GM18868 (cell line): Measurements from ENCODE around the gene TMEM134.

Source experiments
- ATAC-seq: cut with Tn5 transposase; IDR thresholded peaks from one replicate; pipeline ENCODE4 v1.9.1; 2021; ENCODE audit warnings: mild to moderate bottlenecking, moderate library complexity; ENCODE audit not compliant: unreplicated experiment

TMEM134 gene

DNA sequence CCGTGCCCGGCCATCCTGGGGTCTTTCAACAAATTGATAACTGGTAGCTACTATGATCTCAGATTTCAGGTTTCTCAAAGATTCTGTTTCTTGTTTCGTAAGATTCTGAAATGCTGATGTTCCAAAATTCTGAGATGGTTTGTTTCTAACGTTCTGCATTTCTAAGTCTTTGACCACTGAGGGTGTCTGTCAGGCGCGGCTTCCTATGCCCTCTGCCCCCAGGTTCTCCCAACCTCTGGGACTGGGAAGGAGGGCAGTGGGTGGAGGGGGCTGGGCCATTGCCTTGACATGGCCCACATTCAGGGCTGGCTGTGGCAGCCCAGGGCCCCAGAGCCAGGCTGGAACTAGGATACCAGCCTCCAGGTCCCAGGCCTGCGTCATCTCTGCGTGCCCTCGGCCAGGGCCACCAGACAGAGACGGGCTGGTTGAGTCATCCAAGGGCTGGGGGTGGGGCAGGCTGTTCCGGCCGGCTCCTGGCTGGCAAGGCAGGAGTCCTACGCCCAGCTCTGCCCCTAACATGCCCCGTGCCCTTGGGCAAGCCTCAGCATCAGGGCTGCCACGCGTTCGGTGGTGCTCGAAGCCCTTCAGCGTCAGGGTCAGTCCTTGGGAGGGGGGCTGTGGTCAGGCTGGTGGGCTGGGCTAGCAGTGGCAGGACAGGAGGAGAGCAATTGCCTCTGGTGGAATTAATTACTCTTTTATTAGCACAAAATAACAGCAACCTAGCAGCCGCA is 5.2 kb downstream of the TMEM134 start:
- ATAC-seq, result no peak

DNA sequence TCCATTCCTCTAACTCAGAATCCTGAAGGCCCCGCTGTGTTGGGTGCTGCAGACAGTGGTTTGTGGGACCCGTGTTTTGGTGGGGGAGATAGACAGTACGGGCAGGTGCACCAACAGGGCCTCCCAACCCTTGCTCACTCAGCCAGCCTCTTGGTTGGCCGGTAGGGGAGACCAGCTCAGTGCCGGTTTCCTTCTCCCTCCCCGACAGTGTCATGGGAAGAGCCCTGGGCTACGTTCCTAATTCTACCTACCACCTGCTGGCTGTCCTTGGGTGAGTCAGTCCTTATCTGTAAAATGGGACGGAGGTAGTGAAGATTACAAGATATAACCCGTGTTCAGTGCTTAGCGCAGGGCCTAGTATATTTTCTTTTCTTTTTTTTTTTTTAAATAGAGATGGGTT is 5.9 kb downstream of the TMEM134 start:
- no peak for ATAC-seq

DNA sequence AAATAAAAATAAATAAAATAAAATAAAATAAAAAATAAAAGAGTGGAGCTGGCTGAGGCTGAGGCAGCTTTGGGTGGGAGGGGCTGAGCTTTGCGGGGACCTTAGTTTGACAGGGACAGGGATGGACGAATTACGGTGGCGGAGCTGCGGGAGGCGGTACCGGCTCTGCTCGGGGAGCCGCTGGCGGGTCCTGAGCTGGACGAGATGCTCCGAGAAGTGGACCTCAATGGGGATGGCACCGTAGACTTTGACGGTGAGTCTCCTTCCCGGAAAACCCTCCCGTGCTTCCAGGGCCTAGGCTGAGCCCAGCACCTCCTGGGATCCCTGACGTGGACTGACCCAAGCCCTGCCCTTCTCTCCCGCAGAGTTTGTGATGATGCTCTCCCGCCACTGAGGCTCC is 10.8 kb downstream of the TMEM134 start:
- no peak for ATAC-seq

DNA sequence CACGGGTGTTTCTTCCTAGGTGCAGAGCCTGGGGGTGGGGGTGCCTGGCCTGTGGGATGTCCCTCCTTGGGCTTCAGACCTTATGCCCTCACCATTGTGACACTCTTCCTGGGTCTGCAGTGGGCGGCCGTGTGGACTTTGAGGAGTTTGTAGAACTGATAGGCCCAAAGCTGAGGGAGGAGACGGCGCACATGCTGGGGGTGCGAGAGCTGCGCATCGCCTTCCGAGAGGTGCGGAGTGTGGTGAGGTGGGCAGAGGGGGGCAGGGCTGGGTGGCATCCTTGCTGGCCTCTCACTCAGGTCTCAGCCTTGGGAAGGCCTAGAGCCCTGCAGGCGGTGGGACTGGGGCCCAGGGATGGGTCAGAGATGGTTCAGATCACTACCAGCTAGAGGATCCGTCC is 11.6 kb downstream of the TMEM134 start:
- no peak for ATAC-seq

DNA sequence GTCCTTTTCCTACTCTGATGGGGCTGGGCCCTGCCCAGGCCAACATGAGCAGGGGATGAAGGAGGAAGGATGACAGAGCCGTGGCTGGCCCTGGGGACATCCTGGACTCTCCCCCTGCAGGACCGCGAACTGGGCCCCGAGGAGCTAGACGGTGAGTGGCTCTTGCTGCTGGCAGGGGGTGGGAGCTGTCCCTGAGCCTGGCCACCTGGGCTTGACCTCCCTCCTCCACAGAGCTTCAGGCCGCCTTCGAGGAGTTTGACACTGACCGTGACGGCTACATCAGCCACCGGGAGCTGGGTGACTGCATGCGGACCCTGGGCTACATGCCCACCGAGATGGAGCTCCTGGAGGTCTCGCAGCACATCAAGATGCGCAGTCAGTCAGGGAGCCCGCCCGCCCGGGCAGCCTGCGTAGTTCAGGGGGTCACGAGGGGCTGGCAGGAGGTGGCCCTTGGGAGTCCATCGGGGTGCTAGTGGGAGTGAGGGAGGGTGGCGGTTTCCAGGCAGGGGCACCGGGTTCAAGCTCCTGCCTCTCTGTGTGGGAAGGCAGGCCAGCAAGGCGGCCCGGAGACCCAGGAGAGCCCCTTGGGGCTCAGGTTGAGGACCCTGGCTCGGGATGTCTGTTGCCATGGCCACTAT is 12.9 kb downstream of the TMEM134 start:
- ATAC-seq, result no peak

DNA sequence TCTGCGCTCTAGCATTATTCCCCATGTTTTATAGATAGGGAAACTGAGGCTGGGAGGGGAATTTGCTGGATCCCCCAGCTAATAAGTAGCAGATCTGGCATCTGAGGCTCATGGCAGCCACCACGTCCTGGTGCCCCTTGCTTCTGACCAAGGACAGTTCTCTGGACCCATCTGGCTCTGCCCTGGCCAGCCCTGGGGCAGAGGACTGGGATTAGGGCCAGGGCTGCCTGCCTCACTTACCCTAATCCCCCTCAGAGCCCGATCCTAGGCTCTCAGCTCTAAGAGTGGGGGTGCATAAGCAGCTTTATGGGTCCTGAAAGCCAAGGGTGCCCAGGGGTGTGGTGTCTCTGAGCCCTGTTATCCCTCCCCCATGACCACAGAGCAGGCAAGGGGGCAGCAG is 14.0 kb downstream of the TMEM134 start, which contains the start of gene CABP4:
Gene CABP4, plus strand, starts transcription at position 301 of the 400 bp plus-strand sequence. Its CDS starts 70 bp downstream, at position 371.
- no peak for ATAC-seq

DNA sequence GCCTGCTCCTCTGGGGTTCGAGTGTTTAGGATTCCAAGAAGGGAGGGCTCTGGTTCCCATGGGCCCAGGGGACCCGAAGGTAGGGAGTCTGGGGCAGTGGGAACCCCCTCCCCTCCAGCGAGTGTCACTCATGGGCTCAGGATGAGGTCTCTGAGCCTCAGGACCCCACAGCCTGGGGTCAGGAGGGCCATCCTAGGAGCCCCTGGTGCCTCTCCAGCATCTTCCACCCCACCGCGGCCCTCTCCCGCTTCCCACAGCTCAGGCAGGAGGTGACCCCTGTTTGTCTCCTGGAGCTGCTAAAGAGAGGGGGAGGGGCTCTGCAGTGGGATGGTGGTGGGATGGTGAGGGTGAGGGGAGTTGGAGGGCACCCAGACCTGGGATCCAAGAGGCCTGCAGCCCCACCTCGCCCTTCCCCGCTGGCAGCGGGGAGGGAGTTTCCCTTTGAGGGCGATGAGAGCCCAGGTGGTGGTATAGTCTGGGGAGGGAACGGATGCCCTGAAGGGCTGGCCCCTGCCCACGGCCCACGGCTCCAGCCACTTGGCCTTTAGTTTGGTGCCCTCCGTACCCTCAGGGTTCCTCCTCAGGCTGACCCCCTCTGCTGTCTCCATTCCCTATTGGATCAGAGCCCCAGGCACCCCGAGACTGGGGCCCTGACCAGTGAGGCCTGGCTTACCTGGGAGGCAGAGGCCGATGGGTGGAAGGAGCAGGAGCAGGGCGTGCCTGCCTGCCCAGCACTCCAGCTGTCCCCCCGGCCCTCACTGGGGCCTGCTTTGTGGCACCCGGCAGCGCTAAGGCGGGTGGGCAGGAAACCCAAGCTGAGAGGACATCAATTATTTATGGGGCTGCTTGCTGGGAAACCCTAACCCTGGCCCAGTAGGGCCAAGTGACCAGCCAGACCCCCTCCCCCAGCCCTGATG is 15.0 kb downstream of the TMEM134 start:
- no peak for ATAC-seq

DNA sequence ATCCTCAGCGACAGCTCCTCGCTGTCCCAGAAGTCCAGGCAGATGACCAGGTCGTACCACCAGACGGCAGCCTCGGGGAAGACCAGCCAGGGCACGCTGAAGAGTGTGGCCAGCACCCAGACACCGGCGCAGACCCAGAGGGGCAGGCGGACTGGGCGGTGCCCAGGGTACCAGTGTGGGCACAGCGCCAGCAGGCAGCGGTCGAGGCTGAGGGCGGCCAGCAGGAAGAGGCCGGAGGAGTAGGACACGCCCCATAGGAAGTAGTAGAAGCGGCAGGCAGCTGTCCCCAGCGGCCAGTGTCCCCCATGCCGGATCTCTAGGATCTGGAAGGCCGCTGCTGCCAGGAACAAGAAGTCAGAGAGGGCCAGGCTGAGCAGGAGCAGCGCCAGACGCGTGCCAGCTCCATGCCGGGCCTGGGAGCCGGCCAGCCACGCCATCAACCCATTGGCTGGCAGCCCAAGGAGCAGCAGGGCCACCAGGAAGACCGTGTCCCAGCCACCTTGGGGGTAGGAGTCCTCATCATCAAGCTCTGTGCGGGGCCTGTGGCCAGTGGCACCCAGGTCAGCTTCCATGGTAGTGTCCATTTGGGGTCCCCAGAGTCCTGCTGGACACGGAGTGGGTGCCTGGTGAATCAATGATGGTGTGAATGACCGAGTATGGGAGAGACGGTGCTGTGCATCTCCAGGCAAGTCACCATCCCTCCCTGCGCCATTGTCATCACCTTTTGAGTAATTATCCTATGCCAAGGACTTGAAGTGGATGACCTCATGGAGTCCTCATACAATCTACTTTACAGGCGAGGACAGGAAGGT is 16.7 kb downstream of the TMEM134 start, which contains the start of gene GPR152:
Gene GPR152, minus strand, starts transcription at position 589 of the 812 bp plus-strand sequence. Its CDS starts 5 bp downstream, at position 584.
- no peak for ATAC-seq

DNA sequence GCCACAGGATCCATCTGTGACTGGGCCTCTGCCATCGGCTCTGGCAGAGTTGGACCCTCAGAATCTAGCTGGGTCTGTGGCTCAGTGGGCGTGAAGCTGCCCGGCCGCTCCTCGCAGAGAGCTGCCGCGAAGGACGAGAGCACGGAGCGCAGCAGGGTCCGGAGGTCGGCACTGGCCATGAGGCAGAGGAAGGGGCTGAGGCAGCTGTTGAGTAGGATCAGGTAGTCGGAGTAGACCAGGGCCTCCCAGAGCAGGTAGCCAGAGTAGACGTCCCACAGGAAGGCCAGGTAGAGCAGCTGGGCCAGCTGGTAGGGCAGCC is 17.4 kb downstream of the TMEM134 start:
- no peak for ATAC-seq

DNA sequence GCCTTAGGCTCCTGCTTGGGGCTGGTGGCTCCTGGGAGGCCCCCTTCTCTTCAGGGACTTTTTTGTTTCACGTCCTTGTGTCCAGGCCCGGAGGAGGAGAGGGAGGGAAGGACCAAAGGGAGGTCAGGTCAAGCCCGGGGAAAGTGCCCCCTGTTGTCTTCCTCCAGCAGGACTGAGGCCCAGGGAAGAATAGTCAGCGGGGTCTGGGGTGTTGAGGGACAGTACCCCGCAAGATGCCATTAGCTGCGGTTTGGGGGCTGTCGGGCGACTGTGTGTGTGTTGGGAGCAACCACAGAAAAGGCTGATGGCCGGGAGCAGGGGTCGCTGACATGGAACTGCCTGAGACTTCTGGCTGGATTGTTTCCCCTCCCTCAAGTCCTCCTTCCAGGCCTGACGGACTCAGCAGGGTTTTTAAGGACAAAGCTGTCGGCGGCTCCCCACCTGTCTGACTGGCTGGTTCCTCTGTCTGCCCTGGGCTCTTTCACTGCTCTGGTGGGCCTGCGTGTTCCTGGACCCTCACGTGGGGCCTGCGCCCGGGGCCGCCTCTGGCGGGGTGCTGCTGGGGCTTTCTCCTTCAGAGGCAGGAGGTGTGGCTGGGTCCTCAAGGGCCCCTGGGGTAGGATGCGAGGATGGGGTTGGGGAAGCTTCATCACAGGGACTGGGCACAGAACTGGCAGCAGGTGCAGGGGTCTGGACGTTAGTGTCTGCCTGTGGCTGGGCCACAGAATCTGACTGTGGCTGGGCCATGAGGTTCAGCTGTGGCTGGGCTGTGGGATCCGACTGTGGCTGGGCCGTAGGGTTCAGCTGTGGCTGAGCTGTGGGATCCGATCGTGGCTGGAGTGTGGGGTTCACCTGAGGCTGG is 18.0 kb downstream of the TMEM134 start:
- ATAC-seq, result no peak

DNA sequence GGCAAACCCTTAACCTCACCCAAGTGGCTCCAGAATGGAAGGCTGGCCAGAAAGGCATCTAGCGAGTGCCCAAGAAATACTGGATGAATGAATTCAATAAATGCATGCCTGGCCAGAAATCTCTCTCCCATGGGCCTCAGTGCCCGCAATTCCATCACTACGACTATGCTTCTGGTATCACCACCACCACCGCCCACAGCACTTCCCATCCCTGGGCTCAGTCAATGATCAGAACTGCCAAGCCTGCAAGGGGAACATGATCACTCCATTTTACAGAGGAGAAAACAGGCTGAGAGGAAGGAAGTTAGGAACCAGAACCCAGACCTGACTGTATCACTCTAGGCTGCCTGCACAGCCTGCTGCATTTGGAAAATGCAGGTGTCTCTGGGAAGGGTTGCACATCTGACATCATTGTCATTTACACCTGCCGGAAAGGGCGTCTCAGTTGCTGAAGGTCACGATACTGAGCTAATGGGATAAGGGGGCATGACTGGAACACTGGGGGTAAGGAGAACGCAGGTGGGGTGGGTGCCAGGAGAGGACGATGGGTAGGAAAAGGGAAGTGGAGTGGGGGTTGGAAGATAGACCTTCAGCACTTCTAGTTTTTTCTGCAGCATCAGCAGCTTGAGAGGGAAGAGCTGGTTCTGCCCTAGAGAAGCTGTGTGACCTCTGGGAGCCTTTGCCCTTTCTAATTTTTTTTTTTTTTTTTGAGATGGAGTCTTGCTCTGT is 19.8 kb downstream of the TMEM134 start:
- ATAC-seq, result no peak

DNA sequence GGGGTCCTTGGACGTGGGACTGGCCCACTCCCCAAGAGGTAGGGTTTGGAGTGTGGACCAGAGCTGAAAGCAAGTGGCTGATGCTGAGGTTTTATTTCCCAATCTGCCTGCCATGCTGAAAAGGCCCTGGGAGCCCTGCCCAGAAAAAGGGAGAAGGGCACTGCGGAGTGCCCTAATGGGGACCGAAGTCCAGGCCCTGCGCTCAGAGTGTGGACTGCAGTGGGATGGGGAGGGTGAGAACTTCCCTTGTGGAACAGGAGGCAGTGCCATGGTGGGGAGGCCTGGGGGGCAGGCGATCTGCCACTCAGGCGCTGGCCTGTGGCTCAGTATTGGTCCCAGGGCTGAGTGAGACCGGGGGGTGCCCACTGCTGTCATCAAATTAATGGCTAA is 20.8 kb downstream of the TMEM134 start:
- no peak for ATAC-seq

DNA sequence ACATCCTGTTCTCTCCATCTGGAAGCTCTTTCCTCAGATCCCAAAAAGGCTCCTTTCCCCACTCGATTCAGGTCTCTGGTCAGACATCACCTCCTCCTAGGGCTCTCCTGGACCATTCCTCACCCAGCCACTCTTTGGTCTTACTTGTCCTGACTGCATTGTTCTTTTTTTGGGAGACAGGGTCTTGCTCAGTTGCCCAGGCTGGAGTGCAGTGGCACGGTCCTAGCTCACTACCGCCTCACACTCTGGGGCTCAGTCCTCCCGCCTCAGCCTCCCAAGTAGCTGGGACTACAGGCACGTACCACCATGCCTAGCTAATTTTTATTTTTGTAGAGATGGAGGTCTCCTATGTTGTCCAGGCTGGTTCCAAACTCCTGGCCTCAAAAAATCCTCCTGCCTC is 23.5 kb downstream of the TMEM134 start:
- ATAC-seq, result no peak

DNA sequence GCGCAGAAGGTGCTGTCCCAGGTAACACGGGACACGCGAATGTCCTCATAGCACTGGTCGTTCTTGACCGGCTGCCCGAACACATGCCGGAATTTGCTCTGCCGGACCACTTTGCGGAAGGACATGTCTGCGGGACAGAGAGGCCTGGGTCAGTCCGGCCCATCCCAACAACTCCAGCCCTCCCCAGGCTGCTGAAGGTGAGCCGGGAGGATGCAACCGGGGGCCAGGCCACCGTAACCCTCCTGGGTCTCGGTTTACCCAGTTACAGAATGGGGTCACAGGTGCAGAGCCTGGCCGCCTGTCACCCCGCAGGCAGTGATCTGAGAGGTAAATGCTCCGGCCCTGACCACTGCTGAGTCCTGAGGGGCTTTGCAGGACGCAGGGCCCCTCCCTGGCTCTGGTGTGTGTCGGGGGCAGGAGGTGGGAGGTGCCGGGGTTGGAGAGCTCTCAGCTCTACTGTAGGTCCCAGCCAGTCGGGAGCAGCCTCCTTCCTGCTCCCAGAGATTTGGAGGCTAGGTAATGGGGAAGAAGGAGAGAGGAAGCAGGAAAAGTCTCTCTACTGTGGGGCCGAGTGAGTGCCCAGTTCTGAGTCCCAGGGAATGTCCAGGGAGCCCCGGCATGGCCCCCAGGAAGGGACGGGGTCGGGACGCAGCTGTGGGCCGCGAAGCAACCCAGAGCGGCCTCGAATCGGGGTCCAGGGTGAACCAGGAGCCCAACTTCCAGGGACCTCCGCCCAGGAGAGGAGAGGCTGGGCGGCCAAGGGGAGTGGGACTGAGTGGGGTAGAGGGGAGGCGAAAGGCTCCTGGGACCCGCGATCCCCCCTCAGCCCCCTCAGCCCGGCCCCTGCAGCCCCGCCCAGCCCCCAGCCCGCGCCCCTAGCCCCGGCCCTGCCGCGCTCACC is 26.3 kb downstream of the TMEM134 start:
- ATAC-seq, result no peak

DNA sequence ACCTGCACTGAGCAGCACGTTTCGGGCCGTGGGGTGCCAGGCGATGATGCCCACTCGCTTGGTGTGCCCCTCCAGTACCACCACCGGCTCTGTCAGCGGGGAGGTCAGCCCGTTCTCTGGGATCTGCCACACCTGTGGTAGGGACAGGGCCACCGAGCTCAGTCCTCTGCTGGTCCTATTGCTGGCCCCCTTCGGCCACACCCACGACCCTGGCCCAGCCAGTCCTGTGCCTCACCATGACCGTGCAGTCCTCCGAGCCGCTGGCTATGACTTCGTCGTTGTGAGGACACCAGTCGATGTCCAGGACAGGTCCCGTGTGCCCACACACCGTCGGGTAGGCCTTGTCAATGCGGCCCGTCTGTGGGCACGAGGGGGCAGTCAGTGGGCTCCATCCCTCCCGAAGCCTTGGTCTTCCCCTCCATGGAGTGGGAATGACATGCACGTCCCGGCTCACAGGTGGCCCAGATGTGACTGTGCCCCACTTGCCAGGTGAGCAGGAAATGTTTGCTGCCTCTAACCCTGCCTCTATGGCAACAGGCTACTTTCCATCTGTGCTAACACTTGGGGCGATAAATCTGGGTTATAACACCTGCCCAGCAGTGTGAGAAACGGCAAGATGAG is 27.2 kb downstream of the TMEM134 start:
- no peak for ATAC-seq

DNA sequence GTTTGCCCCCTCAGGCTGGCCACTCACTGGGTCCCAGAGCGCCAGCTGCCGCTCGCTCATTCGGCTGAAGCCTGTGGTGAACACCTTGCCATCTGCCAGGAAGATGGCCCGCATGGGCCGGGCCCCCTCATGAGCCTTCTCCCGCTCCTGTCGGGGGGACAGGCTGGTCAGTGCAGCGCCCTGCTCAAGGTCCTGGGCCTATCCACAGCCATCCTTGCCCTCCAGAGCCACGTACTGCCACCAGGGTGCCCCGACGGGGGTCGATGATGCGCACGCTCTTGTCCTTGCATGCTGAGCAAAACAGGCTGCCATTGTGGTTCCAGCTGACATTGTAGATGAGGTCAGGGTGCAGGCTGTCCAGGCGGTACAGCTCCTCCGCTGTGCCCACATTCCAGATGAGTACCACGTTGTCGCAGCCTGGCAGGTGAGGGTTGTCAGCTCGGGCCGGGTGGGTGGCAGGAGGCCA is 27.9 kb downstream of the TMEM134 start:
- ATAC-seq, result no peak

DNA sequence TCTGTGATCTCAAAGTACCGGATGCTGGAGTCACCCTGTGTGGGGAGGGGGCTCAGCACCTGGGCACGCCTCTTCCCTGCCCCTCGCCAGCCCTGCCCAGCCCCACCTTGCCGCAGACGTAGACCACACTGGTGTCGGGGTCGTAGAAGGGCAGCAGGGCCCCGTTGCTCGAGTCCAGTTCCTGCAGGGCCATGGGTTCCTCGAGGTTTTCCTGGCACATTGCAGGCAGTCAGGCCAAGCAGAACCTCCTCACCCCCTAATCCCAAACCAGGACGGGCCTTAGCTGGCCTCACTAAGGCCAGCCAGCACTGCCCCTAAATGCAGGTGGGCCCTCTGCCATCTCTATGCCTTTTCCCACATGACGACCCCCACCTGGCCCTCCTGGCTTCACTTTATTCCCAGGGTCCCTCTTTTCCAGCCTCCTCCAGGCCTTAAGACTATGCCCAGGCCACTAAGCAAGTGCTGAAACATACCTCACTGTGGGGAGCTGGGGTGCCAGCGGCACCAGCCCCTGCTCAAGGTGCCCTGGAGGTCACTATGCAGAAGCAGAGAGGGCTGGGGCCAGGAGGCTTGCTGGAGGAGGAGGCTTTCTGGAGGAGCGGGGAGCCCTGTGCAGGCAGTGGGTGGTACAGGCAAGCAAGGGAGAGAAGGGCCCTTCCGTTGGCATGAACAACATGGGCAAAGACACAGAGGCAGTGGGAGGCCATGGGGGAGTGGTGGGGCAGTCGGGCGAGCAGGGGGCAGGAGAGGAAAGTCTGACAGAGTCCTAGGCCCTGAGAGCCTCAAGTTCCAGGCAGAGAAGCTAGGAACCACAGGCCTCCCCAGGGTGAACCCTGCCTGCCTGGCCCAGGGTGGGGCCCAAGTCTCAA is 28.6 kb downstream of the TMEM134 start:
- no peak for ATAC-seq
